Measurements from ENCODE around the gene RPS5.
A peak's percentile ranks its signal among the peaks of the same experiment; 100 is the strongest.
"Not testable (repeated sequence)": the region's sequence is repeated elsewhere in the genome, so short reads cannot be mapped to it uniquely, and the experiment has no call there.

The RPS5 gene

GRCh38 chr19:58356766-58357480, 30.1 kb upstream of the RPS5 start:
- no peak for DNase-seq (ENCODE audit: low read depth in 2 of 2)

- DNase-seq (ENCODE audit: low read depth in 2 of 2), result no peak
Observed at GRCh38 chr19:58357481-58358145, 29.5 kb upstream of the RPS5 start.

- no peak for DNase-seq (ENCODE audit: low read depth in 2 of 2)
Observed at GRCh38 chr19:58361900-58362271, 25.2 kb upstream of the RPS5 start.

GRCh38 chr19:58362272-58362994, 24.6 kb upstream of the RPS5 start, which contains the start of gene ZNF497:
Gene ZNF497 (minus strand): TSS chr19:58362751. CDS start chr19:58357635, 5,116 bp downstream.
- peak; percentile 87 to 88 for DNase-seq (ENCODE audit: low read depth in 2 of 2)

GRCh38 chr19:58364146-58364545, 22.9 kb upstream of the RPS5 start:
- no peak for DNase-seq (ENCODE audit: low read depth in 2 of 2)

GRCh38 chr19:58366585-58367430, 20.3 kb upstream of the RPS5 start:
- no peak for DNase-seq (ENCODE audit: low read depth in 2 of 2)

- DNase-seq (ENCODE audit: low read depth in 2 of 2), result no peak
Observed at GRCh38 chr19:58367698-58368454, 19.2 kb upstream of the RPS5 start.

- no peak for DNase-seq (ENCODE audit: low read depth in 2 of 2)
Observed at GRCh38 chr19:58368561-58369360, 18.3 kb upstream of the RPS5 start.

- DNase-seq (ENCODE audit: low read depth in 2 of 2), result no peak
Observed at GRCh38 chr19:58372311-58373133, 14.5 kb upstream of the RPS5 start.

- no peak for DNase-seq (ENCODE audit: low read depth in 2 of 2)
Observed at GRCh38 chr19:58374200-58374599, 12.9 kb upstream of the RPS5 start.

GRCh38 chr19:58376724-58377123, 10.3 kb upstream of the RPS5 start:
- not testable (repeated sequence) for DNase-seq (ENCODE audit: low read depth in 2 of 2)

GRCh38 chr19:58379246-58379645, 7.8 kb upstream of the RPS5 start:
- DNase-seq (ENCODE audit: low read depth in 2 of 2), result no peak

GRCh38 chr19:58380037-58380661, 6.9 kb upstream of the RPS5 start:
- DNase-seq (ENCODE audit: low read depth in 2 of 2), result no peak

- DNase-seq (ENCODE audit: low read depth in 2 of 2), result peak; percentile 100
Observed at GRCh38 chr19:58380662-58381459, 6.2 kb upstream of the RPS5 start, which contains the start of gene ZNF837. Gene ZNF837 (minus strand): TSS chr19:58381030. CDS start chr19:58369332, 11,698 bp downstream.

GRCh38 chr19:58381460-58382212, 5.4 kb upstream of the RPS5 start:
- DNase-seq (ENCODE audit: low read depth in 2 of 2), result no peak

- no peak for DNase-seq (ENCODE audit: low read depth in 2 of 2)
Observed at GRCh38 chr19:58382997-58383603, 4.0 kb upstream of the RPS5 start.

Data from fibroblast of skin of left biceps (primary cell).